BJ (cell line): Measurements from ENCODE around the gene ASAP2. TPM values are rescaled to one million over a fixed set of nuclear protein-coding genes. Genes with fewer than 3 reads are reported as not detected.

Experiments used
- CTCF ChIA-PET: fragments of 350-600 bp; formaldehyde crosslinking; extraction: SDS; loops from one replicate; lab custom pipeline; 2021; ENCODE audit warnings: antibody characterized with exemption, inconsistent platforms; lab: Yijun Ruan, JAX
- POLR2A ChIA-PET: fragments of 300-600 bp; sonication (Branson Sonifier 250); formaldehyde crosslinking; extraction: SDS; loops from one replicate; lab custom pipeline; 2021; ENCODE audit warnings: antibody characterized with exemption; lab: Charles Lee
- DNase-seq: peaks from one replicate; pipeline ENCODE4 v3.0.0-alpha.2; 2011; ENCODE audit warnings: low read depth
- H3K27me3 ChIP-seq: 2 replicates; pipeline ENCODE4 v1.6.0; 2011; ENCODE audit warnings: low read length; ENCODE audit not compliant: control insufficient read depth, insufficient read depth
- H3K36me3 ChIP-seq: 2 replicates; pipeline ENCODE4 v1.5.1; 2011; ENCODE audit warnings: low read length; ENCODE audit not compliant: control insufficient read depth, insufficient read depth
- H3K4me3 ChIP-seq: 2 replicates; pipeline ENCODE4 v1.5.1; 2011; ENCODE audit warnings: low read depth, mild to moderate bottlenecking, control low read depth, low read length
- CTCF ChIP-seq: IDR thresholded peaks from 2 replicates; pipeline ENCODE4 v1.5.1; 2011; ENCODE audit warnings: low read depth, mild to moderate bottlenecking, control low read depth, inconsistent platforms, low read length, moderate library complexity; ENCODE audit not compliant: insufficient read depth
- polyA plus RNA-seq: library from polyadenylated mRNA; depleted of rRNA; stranded (reverse); fragments of >200 nt; gene quantifications from 2 replicates; pipeline ENCODE4 v1.2.3, GENCODE V29; 2011

The ASAP2 gene
- polyA plus RNA-seq, 1 experiment = 14.1 TPM

GRCh38 chr2:9403924-9404323 is 197.3 kb downstream of the ASAP2 start:
- no peaks in the 10 kb centered on the region for H3K27me3 ChIP-seq
- H3K4me3 ChIP-seq = no peak overlapping the region
- ChIA-PET POLR2A (no interaction called here), CTCF (no interaction called here)
- no peak for DNase-seq
- peaks cover 19% of the 10 kb centered on the region for H3K36me3 ChIP-seq
- TF ChIP-seq CTCF = no peak

GRCh38 chr2:9404451-9404850 is 197.8 kb downstream of the ASAP2 start:
- POLR2A ChIA-PET = no interaction called here
- no peak for TF ChIP-seq CTCF
- no peaks in the 10 kb centered on the region for H3K27me3 ChIP-seq
- CTCF ChIA-PET = no interaction called here
- H3K4me3 ChIP-seq = no peak overlapping the region
- no peak for DNase-seq
- peaks cover 19% of the 10 kb centered on the region for H3K36me3 ChIP-seq

GRCh38 chr2:9405636-9406035 is 199.0 kb downstream of the ASAP2 start:
- Histone ChIP-seq H3K36me3 (peaks cover 16% of the 10 kb centered on the region), H3K27me3 (no peaks in the 10 kb centered on the region), H3K4me3 (no peak overlapping the region)
- no peak for TF ChIP-seq CTCF
- ChIA-PET POLR2A (no interaction called here), CTCF (no interaction called here)
- no peak for DNase-seq

- Histone ChIP-seq H3K27me3 (no peaks in the 10 kb centered on the region), H3K4me3 (no peak overlapping the region), H3K36me3 (peaks cover 9% of the 10 kb centered on the region)
- POLR2A ChIA-PET = no interaction called here
- CTCF ChIA-PET = interaction anchor here (1.2 kb wide), 1 partner anchor 9 kb away, joined by 3 read pairs; no protein-coding TSS in a partner anchor
- no peak for TF ChIP-seq CTCF
- no peak for DNase-seq
These were observed 200.1 kb downstream of the ASAP2 start for GRCh38 chr2:9406529-9407362.

- no peaks in the 10 kb centered on the region for H3K27me3 ChIP-seq
- ChIA-PET CTCF (interaction anchor here (1.2 kb wide), 1 partner anchor 9 kb away, joined by 3 read pairs; no protein-coding TSS in a partner anchor), POLR2A (no interaction called here)
- no peak for DNase-seq
- H3K36me3 ChIP-seq = peaks cover 6% of the 10 kb centered on the region
- no peak overlapping the region for H3K4me3 ChIP-seq
- no peak for TF ChIP-seq CTCF
These were observed 200.8 kb downstream of the ASAP2 start for GRCh38 chr2:9407363-9407811.
